Measurements from ENCODE around the gene EPHB2.
"Not testable (repeated sequence)": the region's sequence is repeated elsewhere in the genome, so short reads cannot be mapped to it uniquely, and the experiment has no call there.

Gene EPHB2

DNA sequence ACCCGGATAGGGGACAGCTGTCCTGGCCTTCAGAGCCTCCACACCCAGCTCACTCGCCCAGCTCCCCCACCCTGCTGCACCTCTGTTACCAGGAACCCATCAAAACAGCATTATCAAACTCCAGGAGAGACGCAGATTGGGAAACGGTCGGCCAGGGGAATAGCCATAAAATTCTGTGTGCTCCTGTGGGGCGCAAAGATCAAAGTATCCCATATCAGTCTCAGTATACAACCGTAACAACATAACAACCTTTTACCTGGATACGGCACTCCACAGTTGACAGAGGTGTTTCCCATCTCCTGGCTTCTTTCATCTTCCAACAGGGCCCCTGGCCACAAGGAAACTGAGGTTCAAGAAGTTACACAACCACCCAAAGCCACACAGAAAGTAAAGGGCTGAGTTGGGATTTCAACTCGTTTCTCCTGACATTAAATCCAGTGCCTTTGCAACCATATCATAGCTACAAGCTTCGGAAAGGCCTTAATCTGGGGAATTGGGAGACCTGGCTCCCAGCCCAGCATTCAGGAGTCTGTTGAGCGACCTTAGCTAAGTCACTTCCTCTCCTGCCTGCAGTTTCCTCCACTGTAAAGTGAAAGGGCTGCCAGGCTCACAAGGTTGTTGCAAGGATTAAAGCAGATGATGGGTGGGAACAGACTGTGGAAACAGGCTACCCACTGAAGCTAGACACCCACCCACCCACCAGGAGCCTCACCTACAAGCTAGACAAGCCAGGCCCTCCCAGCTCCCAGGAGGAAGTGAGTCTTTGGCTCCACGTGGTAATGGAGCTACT lies 8.1 kb upstream of the EPHB2 start:
- H3K27ac Mint-ChIP-seq = no peak overlapping the region
- H3K27me3 Mint-ChIP-seq (ENCODE audit: low read depth) = peaks cover 12% of the 10 kb centered on the region
- H3K9me3 Mint-ChIP-seq = no peaks in the 10 kb centered on the region
- DNase-seq (ENCODE audit: low spot score) = no peak
- H3K4me3 Mint-ChIP-seq = no peak overlapping the region
- H3K36me3 Mint-ChIP-seq (ENCODE audit: low read depth) = no peaks in the 10 kb centered on the region
- H3K4me1 Mint-ChIP-seq (ENCODE audit: low read depth) = no peaks in the 10 kb centered on the region

DNA sequence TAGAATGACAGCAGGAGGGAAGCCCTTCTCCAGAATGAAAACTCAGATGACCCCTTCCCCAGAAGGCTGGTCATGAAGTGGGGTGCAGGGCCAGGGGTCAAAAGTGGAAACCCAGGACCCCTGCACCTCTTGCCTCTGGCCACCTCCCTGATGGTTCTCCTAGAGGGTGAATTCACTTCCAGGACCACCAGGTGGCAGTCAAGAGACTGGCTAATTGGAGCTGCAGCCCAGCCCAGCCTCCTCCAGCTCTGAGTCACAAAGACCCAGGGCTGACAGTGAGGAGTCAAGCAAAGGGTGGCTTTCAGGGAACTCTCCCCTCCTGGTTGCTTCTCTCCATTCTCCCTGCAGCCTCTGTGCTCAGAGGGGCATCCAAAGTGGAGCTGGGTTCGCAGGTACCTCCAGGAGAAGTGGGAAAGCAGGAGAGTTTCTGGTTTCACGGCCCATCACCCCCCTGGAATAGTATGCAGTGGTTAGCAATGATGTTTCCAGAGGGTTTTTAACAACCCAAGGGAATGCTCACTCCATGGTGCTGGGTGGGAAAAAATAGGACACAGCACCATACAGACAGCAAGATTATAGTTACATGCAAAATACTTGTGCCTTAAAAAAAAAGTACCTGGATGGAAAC lies 6.1 kb upstream of the EPHB2 start:
- Mint-ChIP-seq H3K27me3 (ENCODE audit: low read depth) (peaks cover 29% of the 10 kb centered on the region), H3K27ac (no peak overlapping the region), H3K36me3 (ENCODE audit: low read depth) (no peaks in the 10 kb centered on the region), H3K4me1 (ENCODE audit: low read depth) (no peaks in the 10 kb centered on the region), H3K9me3 (no peaks in the 10 kb centered on the region), H3K4me3 (no peak overlapping the region)
- DNase-seq (ENCODE audit: low spot score) = peak; percentile 64

DNA sequence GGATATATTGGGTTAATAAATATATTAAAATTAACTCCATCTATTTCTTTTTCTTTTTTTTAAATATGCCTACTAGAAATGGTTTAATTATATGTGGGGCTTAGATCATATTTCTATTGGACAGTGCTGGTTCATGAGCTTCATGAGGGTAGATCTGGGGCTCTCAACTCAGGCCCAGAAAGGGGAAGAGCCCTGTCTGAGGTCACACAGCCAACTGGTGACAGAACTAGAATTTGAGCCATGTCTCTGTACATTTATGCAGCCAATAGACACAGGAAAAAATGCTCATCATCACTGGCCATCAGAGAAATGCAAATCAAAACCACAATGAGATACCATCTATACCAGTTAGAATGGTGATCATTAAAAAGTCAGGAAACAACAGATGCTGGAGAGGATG lies 5.1 kb upstream of the EPHB2 start:
- Mint-ChIP-seq H3K4me3 (no peak overlapping the region), H3K36me3 (ENCODE audit: low read depth) (no peaks in the 10 kb centered on the region), H3K4me1 (ENCODE audit: low read depth) (no peaks in the 10 kb centered on the region), H3K9me3 (no peaks in the 10 kb centered on the region), H3K27me3 (ENCODE audit: low read depth) (peaks cover 32% of the 10 kb centered on the region), H3K27ac (no peak overlapping the region)
- DNase-seq (ENCODE audit: low spot score) = no peak

DNA sequence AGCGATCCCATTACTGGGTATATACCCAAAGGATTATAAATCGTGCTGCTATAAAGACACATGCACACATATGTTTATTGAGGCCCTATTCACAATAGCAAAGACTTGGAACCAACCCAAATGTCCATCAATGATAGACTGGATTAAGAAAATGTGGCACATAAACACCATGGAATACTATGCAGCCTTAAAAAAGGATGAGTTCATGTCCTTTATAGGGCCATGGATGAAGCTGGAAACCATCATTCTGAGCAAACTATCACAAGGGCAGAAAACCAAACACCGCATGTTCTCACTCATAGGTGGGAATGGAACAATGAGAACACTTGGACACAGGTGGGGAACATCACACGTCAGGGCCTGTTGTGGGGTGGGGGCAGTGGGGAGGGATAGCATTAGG lies 4.5 kb upstream of the EPHB2 start:
- not testable (repeated sequence) for H3K27ac Mint-ChIP-seq; DNase-seq (ENCODE audit: low spot score); H3K36me3 Mint-ChIP-seq (ENCODE audit: low read depth); H3K4me1 Mint-ChIP-seq (ENCODE audit: low read depth); H3K9me3 Mint-ChIP-seq; H3K4me3 Mint-ChIP-seq
- H3K27me3 Mint-ChIP-seq (ENCODE audit: low read depth) = peaks cover 32% of the 10 kb centered on the region

DNA sequence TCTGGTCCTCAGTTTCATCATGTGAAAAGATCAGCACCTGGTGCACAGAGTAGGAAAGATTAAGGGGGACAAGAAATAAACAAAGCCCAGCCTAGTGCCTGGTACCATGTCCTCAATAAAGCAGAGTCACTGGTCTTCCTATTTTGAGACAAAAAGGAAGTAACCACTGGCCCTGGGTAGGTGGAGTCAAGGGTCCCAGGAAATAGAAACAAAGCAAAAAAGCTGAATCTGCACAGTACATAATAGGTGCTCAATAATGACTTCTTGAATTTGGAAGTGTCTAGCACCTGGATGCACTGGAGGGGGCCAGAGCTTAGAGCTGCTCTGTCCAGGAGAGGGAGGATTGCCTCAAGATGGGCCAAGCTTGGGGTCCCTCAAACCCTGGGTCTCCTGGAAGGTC lies 1.9 kb upstream of the EPHB2 start:
- H3K27ac Mint-ChIP-seq = no peak overlapping the region
- H3K4me1 Mint-ChIP-seq (ENCODE audit: low read depth) = no peaks in the 10 kb centered on the region
- no peaks in the 10 kb centered on the region for H3K9me3 Mint-ChIP-seq
- no peak for DNase-seq (ENCODE audit: low spot score)
- H3K4me3 Mint-ChIP-seq = no peak overlapping the region
- H3K36me3 Mint-ChIP-seq (ENCODE audit: low read depth) = no peaks in the 10 kb centered on the region
- peaks cover 50% of the 10 kb centered on the region for H3K27me3 Mint-ChIP-seq (ENCODE audit: low read depth)

DNA sequence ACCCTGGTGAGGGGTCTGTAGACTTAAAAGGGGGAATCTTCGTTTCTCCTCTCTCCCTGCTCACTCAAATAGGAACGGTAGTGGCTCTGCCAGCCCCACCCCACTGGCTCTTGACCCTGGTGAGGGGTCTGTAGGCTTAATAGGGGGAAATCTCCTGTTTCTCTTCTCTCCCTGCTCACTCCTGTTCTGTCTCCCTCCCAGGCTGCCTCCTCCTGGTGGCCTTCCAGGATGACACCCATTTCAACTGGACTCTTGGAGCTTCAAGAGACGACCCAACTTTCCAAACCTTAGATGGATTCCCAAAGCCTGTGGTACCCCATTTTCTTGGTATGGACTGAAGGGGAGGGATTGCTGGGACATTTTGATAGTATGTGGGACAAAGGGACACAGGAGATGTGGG lies 1.4 kb upstream of the EPHB2 start:
- peaks cover 54% of the 10 kb centered on the region for H3K27me3 Mint-ChIP-seq (ENCODE audit: low read depth)
- DNase-seq (ENCODE audit: low spot score) = no peak
- H3K36me3 Mint-ChIP-seq (ENCODE audit: low read depth) = no peaks in the 10 kb centered on the region
- no peaks in the 10 kb centered on the region for H3K9me3 Mint-ChIP-seq
- H3K4me1 Mint-ChIP-seq (ENCODE audit: low read depth) = no peaks in the 10 kb centered on the region
- no peak overlapping the region for H3K4me3 Mint-ChIP-seq
- no peak overlapping the region for H3K27ac Mint-ChIP-seq

DNA sequence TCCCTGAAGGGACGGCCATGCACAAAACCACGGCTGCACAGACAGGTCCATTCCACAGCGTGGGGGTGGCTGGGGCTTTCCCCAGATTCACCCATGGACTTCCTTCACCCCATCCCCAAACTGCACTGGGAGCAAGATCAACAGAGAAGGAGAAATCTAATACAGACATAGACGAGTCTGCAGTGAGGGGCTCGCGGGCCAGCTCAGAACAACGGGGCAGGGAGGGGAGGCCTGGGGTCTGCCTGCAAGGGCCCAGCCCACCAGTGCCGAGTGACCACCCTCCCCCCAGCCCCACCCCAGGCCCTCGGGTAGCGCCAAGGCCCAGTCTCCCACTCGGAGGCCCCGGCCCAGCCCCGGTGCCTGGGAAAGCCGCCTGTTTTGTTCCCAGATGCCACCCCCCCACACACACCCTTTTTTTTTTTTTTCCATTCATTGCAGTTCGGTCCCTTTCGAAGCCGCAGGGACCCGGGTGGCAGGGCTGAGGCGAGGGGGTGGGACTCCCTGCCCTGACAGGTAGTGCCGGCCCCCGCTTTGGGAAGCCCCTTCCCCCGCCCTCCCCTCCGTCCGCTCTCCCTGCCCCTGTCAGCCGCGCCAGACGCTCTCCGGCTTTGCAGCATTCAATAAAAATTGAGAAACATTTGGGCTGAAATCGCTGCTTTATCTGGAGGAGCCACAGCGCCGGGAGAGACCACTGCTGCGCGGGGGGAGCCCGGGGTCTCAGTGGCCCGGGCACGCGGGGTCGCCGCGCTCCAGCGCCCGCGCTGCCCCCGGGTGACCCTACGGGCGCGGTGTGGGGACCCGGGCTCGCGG lies 543 bp upstream of the EPHB2 start:
- Mint-ChIP-seq H3K27ac (no peak overlapping the region), H3K4me3 (peak overlapping the region; percentile 59), H3K4me1 (ENCODE audit: low read depth) (no peaks in the 10 kb centered on the region), H3K27me3 (ENCODE audit: low read depth) (peaks cover 58% of the 10 kb centered on the region), H3K9me3 (no peaks in the 10 kb centered on the region), H3K36me3 (ENCODE audit: low read depth) (no peaks in the 10 kb centered on the region)
- no peak for DNase-seq (ENCODE audit: low spot score)

DNA sequence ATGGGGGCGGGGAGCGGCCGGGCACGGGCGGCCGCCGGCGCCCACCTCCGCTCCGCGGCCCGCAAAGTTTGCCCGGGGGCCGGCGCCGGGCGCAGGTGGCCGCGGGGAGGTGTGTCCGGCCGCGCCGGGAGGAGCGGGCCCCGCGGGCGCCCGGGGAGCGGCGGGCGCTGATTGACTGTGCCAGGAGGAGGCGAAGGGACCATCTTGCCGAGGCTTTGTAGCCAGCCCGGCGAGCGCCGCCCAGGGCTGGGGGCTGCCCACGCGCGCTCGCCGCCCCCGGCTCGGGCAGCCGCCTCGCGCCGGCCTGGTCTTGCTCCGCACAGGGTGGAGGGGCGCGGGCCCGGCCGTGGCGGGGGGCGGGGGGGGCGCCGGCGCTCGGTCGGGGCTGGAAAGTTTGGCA lies 432 bp downstream of the EPHB2 start:
- Mint-ChIP-seq H3K27ac (no peak overlapping the region), H3K27me3 (ENCODE audit: low read depth) (peaks cover 56% of the 10 kb centered on the region), H3K9me3 (no peaks in the 10 kb centered on the region), H3K4me1 (ENCODE audit: low read depth) (no peaks in the 10 kb centered on the region), H3K4me3 (no peak overlapping the region), H3K36me3 (ENCODE audit: low read depth) (no peaks in the 10 kb centered on the region)
- DNase-seq (ENCODE audit: low spot score) = no peak

DNA sequence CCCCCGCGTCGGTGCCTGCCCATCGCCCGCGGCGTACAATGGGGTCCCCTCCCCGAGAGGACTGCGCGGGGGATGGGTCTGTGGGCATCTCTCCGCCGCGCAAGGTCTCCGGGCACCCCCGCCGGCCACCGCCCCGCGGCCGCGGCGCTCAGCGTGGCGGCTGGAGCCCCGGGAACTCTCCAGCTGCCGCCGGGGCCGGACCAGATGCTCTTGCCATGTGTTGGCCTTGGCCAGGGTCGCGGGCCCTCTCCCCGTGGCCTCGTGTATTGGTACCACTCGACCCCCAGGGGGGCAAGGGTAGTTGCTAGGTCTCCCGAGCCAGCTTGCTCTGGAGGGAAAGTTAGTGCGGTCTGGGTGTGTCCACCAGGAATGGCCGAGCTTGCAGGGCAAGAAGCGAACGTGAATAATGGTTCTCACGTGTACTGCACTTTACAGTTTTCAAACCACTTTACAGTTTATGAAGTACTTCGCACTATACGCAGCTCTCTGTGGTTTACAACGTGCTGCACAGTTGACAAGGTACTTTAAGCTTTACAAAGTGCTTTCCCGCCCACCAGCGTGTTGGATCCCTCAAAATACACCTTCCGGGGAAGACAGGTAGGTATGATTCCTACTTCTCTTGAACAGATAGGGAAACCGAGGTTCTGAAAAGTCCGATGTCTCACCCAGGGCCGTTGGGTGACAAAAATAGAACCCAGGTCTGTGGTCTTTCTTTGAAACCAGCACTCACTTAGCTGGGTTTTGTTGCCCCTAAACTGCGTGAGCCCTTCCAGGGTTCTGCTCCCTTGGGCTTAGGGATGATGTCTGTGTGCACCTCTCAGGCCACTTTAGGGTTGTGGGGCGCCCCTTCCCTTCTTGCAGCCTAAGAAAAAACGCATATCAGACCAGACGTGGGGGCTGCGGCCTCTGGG lies 1.2 kb downstream of the EPHB2 start:
- Mint-ChIP-seq H3K4me3 (no peak overlapping the region), H3K4me1 (ENCODE audit: low read depth) (no peaks in the 10 kb centered on the region), H3K9me3 (no peaks in the 10 kb centered on the region), H3K27me3 (ENCODE audit: low read depth) (peaks cover 55% of the 10 kb centered on the region), H3K36me3 (ENCODE audit: low read depth) (no peaks in the 10 kb centered on the region), H3K27ac (no peak overlapping the region)
- DNase-seq (ENCODE audit: low spot score) = no peak

DNA sequence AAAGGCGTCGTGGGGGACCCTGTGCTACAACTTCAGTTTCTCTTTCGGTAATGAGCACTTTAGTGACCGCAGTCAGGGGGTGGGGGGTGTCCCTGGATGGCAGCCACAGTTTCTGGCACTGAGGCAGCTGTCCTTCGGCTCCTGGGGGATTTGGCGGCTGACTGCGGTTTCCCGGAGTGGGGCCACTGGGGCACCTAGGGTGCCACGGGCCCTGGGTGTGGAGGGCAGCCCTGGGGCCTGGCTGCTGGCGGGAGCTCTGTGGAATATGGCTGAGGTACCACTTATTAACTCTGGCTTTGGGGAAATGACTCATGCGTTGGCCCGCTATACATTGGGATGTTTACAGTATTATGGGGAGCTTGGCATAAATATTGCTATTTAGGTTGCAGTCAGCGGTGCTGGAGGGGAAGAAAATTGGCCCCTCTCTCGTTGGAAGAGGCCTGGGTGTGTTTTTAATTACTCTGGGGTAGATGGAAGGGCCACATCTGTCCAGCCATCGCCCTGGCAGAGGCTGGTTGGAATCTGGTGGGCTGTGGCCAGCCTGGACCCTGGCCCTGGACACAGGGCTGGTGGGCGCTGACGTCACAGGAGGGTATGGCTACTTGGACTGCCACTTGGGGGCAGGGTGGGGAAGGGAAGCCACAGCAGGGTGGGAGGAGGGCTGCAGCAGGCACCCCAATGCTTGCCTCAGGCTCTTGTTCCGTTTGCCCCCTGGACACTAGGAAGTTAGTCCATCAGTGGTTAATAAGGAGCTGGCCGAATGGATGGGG lies 2.0 kb downstream of the EPHB2 start:
- no peaks in the 10 kb centered on the region for H3K9me3 Mint-ChIP-seq
- H3K27me3 Mint-ChIP-seq (ENCODE audit: low read depth) = peaks cover 51% of the 10 kb centered on the region
- H3K27ac Mint-ChIP-seq = no peak overlapping the region
- no peak overlapping the region for H3K4me3 Mint-ChIP-seq
- no peaks in the 10 kb centered on the region for H3K4me1 Mint-ChIP-seq (ENCODE audit: low read depth)
- no peaks in the 10 kb centered on the region for H3K36me3 Mint-ChIP-seq (ENCODE audit: low read depth)
- DNase-seq (ENCODE audit: low spot score) = peak; percentile 8

DNA sequence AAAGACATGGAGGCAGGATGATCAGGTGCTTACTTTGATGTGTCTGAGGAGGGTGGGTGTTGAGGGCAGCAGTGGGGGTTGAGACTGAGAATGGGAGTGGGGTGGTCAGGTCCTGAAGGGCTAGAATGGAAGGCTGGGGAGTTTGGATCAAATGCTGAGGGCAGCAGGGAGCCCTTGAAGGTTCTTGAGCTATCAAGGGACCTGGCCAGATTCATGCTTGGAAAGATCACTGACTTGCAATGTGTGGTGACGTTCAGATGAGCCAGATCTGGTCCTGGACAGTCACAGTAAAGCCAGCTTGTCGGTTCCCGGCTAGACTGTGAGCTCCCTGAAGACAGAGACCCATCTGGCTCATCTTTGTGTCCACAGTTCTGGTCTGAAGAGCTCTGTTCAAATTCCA lies 3.8 kb downstream of the EPHB2 start:
- no peak overlapping the region for H3K4me3 Mint-ChIP-seq
- H3K4me1 Mint-ChIP-seq (ENCODE audit: low read depth) = no peaks in the 10 kb centered on the region
- H3K27me3 Mint-ChIP-seq (ENCODE audit: low read depth) = peaks cover 35% of the 10 kb centered on the region
- no peaks in the 10 kb centered on the region for H3K36me3 Mint-ChIP-seq (ENCODE audit: low read depth)
- no peaks in the 10 kb centered on the region for H3K9me3 Mint-ChIP-seq
- no peak overlapping the region for H3K27ac Mint-ChIP-seq
- DNase-seq (ENCODE audit: low spot score) = no peak

DNA sequence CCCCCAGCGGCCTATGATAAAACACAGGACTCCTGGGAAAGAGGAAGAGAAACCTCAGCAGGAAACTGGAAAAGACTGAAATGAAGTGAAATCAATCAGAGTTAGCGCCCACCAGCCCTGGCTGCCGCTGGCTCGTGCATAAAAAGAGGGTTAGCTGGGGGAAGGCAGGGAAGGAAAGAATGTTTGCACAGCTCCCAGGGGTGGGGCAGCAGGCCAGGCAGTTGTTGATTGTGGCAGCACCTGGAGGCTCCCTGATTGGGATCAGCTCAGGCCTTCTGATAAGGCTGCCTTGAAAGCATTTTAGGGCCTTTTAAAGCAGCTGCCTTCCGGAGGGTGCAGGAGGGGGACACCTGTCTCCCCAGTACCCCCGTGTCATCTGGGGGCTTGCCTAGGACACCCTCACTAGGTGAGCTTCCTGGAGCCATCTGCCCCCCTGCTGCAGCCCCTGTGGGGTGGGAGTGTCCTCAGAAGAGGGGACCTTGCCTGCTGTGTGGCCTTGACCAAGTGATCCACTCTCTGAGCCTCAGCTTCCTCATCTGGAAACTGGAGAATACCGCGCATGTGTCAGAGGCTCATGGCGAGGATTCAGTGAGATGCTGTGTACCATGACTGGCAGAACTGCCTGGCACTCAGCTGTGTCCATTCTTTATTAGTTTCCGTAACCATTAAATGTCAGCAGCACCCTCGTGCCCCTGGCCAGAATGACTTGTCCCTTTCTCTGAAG lies 6.6 kb downstream of the EPHB2 start:
- Mint-ChIP-seq H3K4me1 (ENCODE audit: low read depth) (no peaks in the 10 kb centered on the region), H3K27me3 (ENCODE audit: low read depth) (peaks cover 25% of the 10 kb centered on the region), H3K9me3 (no peaks in the 10 kb centered on the region), H3K36me3 (ENCODE audit: low read depth) (no peaks in the 10 kb centered on the region), H3K4me3 (no peak overlapping the region), H3K27ac (no peak overlapping the region)
- DNase-seq (ENCODE audit: low spot score) = no peak

Data from T-helper 2 cell treated with Interferon-gamma antibody and Interleukin-4, amounts not matched to agents 5 μg/mL and 100 μg/mL, for 36 hours (primary cell).